Measurements from ENCODE around the gene CCL16.

DNA sequence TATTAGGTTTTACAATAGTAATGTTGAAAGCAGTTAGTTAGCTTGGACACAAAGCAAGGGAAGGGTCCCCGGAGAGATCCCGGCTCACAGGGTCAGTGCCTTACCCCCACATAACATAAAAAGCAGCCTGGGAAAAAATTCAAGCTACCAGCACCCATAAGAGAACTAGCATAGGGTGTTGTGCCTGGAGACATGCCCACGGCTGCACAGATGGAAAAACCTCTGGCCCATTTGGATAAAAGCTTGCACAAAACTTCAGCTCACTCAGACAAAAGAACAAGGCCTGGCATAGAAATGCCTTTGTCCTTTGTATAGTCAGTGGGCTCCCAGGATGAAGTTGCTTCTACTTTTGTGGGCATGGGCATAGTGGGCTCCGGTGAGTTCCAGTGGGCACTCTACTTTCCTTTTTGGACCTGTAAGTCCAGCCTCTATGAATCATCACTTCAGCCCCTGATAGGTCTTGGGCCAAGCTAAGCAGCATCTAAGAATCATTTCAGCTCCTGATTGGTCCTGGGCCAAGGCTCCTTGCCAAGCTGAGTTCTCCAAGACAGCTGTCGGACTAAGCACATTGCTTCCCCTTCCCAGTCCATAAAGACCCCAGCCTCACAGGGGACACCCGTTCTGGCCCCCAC is 49.4 kb downstream of the CCL16 start:
- no peak for TF ChIP-seq POLR2A (IDR thresholded peaks at IDR 0.05; ENCODE audit: low read length)
- TF ChIP-seq GATA1 (IDR thresholded peaks at IDR 0.05; ENCODE audit: low read depth, low read length): no peak

Data from erythroblast (primary cell).